HTR-8/SVneo (cell line): ENCODE data around the gene SEL1L2.
"Not testable (repeated sequence)": the region's sequence is repeated elsewhere in the genome, so short reads cannot be mapped to it uniquely, and the experiment has no call there.

Experiments used
- DNase-seq: peaks from one replicate; pipeline ENCODE4 v3.0.0; 2011; ENCODE audit warnings: low spot score, mixed read lengths; ENCODE audit not compliant: insufficient read length
- FAIRE-seq: peaks from 2 replicates; lab custom pipeline; 2011; peaks lifted over from hg19 to GRCh38; lab: Jason Lieb, UNC

The SEL1L2 gene

DNA sequence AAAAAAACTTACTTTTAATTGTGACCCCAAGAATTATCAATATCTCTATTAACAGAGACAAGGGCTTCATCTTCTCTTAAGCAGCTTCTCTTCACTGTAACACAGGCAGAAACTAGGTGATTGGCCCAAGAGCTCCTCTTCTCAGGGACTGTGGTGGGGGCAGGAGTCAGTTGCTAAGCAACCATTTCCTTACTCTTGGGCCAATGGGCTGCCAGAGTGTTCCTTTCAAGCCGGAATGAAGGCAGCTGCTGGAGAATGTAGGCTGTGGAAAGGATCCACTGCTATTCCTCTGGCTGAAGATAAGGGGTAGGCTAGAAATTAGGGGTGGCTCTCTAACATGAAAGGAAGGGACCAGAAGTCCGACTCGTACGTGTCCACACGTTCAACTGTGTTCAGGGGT is at the start of gene SEL1L2:
Gene SEL1L2, minus strand, starts transcription at position 150 of the 400 bp plus-strand sequence. Its CDS starts 80 bp downstream, at position 70.
- FAIRE-seq: no peak
- no peak for DNase-seq

DNA sequence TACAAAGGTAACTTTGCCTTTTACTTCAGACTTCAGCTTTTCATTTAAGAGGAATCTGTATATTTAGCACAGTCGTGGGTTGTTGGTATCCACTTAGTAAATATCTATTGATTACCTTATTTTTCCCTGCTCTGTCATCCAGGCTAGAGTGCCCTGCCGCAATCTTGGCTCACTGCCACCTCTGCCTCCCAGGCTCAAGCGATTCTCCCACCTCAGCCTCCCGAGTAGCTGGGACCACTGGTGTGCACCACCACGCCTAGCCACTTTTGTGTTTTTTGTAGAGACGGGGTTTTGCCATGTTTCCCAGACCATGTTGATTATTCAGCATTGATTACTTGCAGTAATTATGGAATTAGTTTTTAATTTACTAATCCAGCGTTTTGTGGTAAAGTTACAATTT is 46.2 kb upstream of the SEL1L2 start:
- no peak for FAIRE-seq
- no peak for DNase-seq

DNA sequence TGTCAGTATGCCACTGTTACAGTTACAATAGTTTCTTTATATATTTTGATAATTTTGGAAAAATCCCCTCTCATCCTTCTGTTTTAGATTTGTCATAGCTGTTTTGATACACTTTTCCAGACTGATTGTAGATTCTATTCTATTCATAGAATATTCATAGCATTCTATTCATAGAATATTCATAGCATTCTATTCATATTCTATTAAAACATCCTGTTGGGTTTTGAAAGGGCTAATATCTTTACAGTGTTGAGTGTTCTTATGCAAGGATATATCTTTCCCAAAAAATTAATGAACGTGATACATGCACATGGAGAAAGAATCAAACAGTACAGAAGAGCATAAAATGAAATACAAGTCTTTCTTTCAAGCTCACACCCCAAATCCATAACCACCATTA is 42.9 kb upstream of the SEL1L2 start:
- FAIRE-seq (no peak), DNase-seq (no peak)

DNA sequence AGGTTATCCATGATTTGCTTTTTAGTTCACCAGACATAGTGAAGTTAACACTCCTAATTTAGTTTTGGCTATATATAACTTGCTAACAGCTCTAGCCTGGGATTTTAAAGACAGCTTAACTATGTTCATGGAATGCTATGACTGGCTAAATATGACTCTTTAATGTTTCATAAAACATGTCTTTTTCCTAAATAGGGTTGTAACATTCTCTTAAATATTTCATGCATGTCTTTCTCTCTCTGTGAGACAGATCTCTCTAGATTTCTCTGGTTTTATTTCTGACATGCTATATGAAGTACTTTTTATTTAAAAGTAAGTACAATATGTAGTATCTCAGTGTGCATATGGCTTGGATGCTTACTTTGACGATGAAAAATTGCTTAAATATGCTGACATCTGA is 40.6 kb upstream of the SEL1L2 start:
- DNase-seq (no peak), FAIRE-seq (no peak)

GRCh38 chr20:14012671-14013070 is 22.3 kb upstream of the SEL1L2 start:
- no peak for FAIRE-seq

DNA sequence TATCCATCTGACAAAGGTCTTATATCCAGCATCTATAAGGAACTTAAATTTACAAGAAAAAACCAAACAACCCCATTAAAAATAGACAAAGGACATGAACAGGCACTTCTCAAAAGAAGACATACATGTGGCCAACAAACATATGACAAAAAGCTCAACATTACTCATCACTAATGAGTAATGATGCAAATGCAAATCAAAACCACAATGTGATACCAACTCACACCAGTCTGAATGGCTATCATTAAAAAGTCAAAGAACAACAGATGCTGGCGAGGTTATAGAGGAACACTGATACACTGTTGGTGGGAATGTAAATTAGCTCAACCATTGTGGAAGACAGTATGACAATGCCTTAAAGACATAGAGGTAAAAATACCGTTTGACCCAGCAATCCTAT is 18.8 kb upstream of the SEL1L2 start:
- FAIRE-seq (no peak), DNase-seq (no peak)

More at GRCh38 chr20:14012671-14013070, 22.3 kb upstream of the SEL1L2 start:
- DNase-seq: no peak

- FAIRE-seq: no peak
- DNase-seq: no peak
These were observed 15.6 kb upstream of the SEL1L2 start for GRCh38 chr20:14005996-14006395.

DNA sequence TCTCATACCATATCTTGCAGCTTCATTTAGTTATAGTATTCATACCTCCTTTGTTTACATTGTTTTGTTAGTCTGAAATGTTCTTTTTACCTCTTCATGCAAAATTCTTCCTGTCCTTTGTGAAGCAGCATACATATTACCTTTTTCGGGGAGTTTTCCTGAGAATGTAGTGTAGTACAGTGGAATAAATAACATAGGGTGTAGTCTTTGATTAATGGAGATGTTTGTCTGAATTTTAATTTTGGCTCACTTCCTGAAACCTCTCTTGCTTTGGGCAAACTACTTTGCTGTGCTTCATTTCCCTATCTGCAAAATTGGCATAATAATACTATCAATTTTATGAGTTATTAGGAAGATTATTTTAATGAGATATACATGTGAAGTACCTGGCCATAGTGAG is 10.5 kb upstream of the SEL1L2 start:
- FAIRE-seq (no peak), DNase-seq (no peak)

- FAIRE-seq: no peak
- DNase-seq: no peak
These were observed 5.9 kb upstream of the SEL1L2 start for GRCh38 chr20:13996265-13996664.

DNA sequence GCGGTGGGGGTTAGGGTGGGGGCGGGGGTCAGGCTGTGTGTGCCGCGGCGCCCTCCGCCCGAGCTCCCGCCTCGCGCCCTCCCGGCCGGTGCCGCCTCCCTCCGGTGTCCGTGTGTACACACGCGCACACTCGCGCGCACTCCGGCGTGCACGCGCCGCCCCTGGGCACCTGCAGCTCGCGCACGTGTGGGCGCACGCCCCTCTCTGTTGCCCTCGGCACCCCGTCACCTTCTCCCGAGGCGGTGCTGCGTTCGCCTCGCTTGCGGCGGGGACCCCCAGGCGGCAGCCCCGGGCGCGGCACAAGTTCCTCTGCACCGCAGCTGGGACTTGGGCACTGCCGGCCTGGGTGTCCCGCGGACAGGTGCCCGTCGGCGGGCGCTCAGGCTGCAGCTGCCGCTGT is 5.4 kb upstream of the SEL1L2 start:
- DNase-seq: no peak
- FAIRE-seq: no peak

- DNase-seq (peak; percentile 31), FAIRE-seq (no peak)
These were observed 4.8 kb upstream of the SEL1L2 start, which contains the start of gene MACROD2 for GRCh38 chr20:13995086-13995665. TSS of gene MACROD2 (plus strand) at chr20:13995516.

DNA sequence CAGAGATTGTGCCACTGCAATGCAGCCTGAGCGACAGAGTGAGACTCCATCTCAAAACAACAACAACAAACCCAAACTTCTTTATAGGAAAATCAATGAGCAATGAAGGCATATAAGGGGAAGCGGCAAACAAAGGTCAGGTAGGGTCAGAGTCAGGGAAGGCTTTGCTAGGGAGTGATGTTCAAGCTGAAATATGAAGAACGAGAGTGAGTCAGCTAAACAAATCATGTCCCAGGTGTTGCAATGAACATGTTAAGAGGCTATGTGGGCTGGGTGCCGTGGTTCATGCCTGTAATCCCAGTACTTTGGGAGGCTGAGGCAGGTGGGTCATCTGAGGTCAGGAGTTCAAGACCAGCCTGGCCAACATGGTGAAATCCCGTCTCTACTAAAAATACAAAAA is 1.5 kb upstream of the SEL1L2 start:
- DNase-seq, FAIRE-seq: not testable (repeated sequence)

GRCh38 chr20:13991311-13991710 is 897 bp upstream of the SEL1L2 start:
- DNase-seq (no peak), FAIRE-seq (no peak)

- DNase-seq (no peak), FAIRE-seq (no peak)
These were observed 6.2 kb downstream of the SEL1L2 start for GRCh38 chr20:13984211-13984610.

- FAIRE-seq (no peak), DNase-seq (no peak)
These were observed 29.9 kb downstream of the SEL1L2 start for GRCh38 chr20:13960525-13960924.

DNA sequence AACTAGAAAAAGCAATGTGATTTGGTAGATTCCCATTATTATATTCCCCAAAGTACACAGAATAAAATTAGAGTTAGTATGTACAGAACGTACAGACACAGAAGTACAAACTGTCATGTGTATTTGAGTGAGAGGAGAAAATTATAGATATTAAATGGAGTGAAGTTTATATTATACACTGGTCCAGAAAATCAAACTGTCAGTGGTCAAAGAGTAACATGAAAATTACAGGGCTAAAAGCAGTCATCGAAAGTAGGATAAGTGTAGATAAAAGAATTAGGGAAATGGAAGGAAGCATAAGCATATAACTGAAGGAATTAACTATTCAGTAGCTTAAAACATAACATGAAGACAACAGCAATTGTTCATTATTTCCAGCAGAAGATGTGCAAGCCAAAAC is 30.3 kb downstream of the SEL1L2 start:
- no peak for DNase-seq
- no peak for FAIRE-seq

GRCh38 chr20:13953227-13953626 is 37.2 kb downstream of the SEL1L2 start:
- DNase-seq (no peak), FAIRE-seq (no peak)

GRCh38 chr20:13947719-13948118 is 42.7 kb downstream of the SEL1L2 start:
- DNase-seq (no peak), FAIRE-seq (no peak)

DNA sequence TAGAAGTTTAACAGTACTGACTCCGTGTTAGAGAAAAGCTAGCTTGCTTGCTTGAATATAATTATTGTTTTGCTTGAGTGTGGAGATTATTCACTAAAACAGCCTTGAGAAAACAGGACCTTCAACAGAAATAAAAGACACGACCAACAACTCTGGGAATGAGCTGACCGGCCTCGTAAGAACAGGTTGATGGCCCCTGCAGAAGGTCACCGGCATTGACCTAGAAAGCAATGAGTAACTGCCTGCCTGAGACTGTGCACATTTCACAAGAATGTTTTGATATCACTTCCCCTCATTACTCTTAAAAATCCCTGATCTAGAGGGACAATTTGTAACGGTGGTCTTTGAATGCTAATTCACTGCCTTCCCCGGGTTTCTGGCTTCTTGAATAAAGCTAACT is 49.4 kb downstream of the SEL1L2 start:
- FAIRE-seq: no peak
- no peak for DNase-seq

DNA sequence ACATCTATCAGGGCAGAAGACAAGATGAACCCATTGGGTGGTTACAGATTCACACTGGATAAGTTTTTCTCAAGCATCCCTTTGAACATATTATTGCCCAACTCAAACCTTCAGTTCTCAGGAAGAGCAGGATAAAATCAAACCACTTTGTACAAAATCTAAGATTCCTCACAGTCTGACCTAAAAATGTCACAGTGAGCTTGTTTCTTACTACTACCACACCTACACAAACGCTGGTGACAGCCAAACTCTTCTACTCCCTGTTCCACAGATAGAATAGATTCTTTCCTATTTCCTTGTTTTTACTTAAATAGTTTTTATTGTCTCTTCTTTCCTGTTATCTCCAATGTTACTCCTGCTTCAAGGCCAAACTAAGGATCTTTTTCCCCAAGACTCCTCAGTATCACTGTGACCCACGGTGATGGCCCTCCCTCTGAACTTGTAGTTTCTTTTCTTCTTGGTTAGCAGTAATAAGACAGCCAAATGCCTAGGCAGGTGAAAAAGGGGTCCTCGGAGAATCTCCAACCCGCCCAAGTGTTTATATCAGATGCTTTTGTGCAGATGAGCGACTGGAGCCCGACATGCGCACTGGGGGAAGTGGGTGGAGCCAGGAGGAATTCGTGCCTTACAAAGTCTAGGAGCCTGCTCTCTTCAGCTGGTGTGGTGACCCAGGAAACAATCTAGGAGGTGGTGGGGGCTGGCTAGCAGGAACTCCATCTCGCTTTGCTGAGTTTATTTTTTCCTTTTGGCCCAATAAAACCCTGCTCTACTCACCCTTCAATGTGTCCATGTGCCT is 53.4 kb downstream of the SEL1L2 start:
- FAIRE-seq (no peak), DNase-seq (no peak)

GRCh38 chr20:13934992-13935894 is 55.2 kb downstream of the SEL1L2 start:
- FAIRE-seq: no peak
- DNase-seq: no peak
